ENCODE data around the gene PDZD4. TPM values are rescaled to one million over a fixed set of nuclear protein-coding genes. Genes with fewer than 3 reads are reported as not detected.

The PDZD4 gene
- total and polyA plus RNA-seq, 2 experiments from 2014 or later: 30.5 to 230 TPM

GRCh38 chrX:153868576-153869472 lies 38.5 kb upstream of the PDZD4 start:
- H3K27me3 Mint-ChIP-seq (ENCODE audit: insufficient read depth, low read depth, poor library complexity): peaks cover 2% of the 10 kb centered on the region
- Histone ChIP-seq H4K20me1 (replicated peaks; ENCODE audit: insufficient read depth) (no peaks in the 10 kb centered on the region), H3K79me2 (replicated peaks; ENCODE audit: insufficient read depth) (no peaks in the 10 kb centered on the region), H3K36me3 (ENCODE audit: insufficient read depth) (no peaks in the 10 kb centered on the region), H3K9me2 (ENCODE audit: insufficient read depth) (no peaks in the 10 kb centered on the region), H3K4me1 (ENCODE audit: insufficient read depth) (no peaks in the 10 kb centered on the region; the same call in 1 of the 2 replicates), H3K4me2 (no peak overlapping the region), H2AFZ (no peak overlapping the region), H3F3A (replicated peaks; ENCODE audit: low read depth) (no peaks in the 10 kb centered on the region), H3K4me3 (no peak overlapping the region), H3K27me3 (ENCODE audit: insufficient read depth) (no peaks in the 10 kb centered on the region), H3K27ac (ENCODE audit: low read depth) (no peak overlapping the region)
- H3K9me3 Mint-ChIP-seq: no peaks in the 10 kb centered on the region
- no peak for ATAC-seq
- H3K4me1 Mint-ChIP-seq: peaks cover 20% of the 10 kb centered on the region
- no peak for TF ChIP-seq ZNF331 (CRISPR knock-in tag; IDR thresholded peaks at IDR 0.05; ENCODE audit: low read depth)
- no peak for TF ChIP-seq ETS1 (IDR thresholded peaks at IDR 0.05)
- TF ChIP-seq POLR2AphosphoS5 (IDR thresholded peaks at IDR 0.05; ENCODE audit: low read depth): no peak
- no peak for TF ChIP-seq EZH2phosphoT487 (IDR thresholded peaks at IDR 0.05; ENCODE audit: unreplicated experiment)
- TF ChIP-seq STAT1 (IDR thresholded peaks at IDR 0.05; ENCODE audit: unreplicated experiment): no peak
- TF ChIP-seq CTCF (conservative IDR thresholded peaks at IDR 0.05; ENCODE audit: low read depth in 2 of 2): no peak
- no peak for TF ChIP-seq ZNF114 (CRISPR knock-in tag; IDR thresholded peaks at IDR 0.05)
- no peak for TF ChIP-seq JUNB (IDR thresholded peaks at IDR 0.05; ENCODE audit: unreplicated experiment)
- TF ChIP-seq CREB1 (CRISPR knock-in tag; IDR thresholded peaks at IDR 0.05; ENCODE audit: low read depth): no peak
- TF ChIP-seq REST (IDR thresholded peaks at IDR 0.05; ENCODE audit: unreplicated experiment): no peak
- TF ChIP-seq EZH2 (IDR thresholded peaks at IDR 0.05; ENCODE audit: low read depth, unreplicated experiment): no peak
- no peak for TF ChIP-seq NANOG (IDR thresholded peaks at IDR 0.05; ENCODE audit: borderline replicate concordance)
- TF ChIP-seq ZNF462 (CRISPR knock-in tag; IDR thresholded peaks at IDR 0.05): no peak
- peaks cover 25% of the 10 kb centered on the region for H3K36me3 Mint-ChIP-seq (ENCODE audit: low read depth)
- H3K27ac Mint-ChIP-seq: no peak overlapping the region
- DNase-seq (ENCODE audit: low spot score): no peak
- no peak overlapping the region for H3K4me3 Mint-ChIP-seq

All from GM23338 (cell line).